Cardiac septum (tissue), 1 donor: Measurements from ENCODE around the gene ZNF627. TPM values are rescaled to one million over a fixed set of nuclear protein-coding genes. Genes with fewer than 3 reads are reported as not detected.
"Not testable (repeated sequence)": the region's sequence is repeated elsewhere in the genome, so short reads cannot be mapped to it uniquely, and the experiment has no call there.

Source experiments
- DNase-seq: peaks from one replicate; pipeline ENCODE4 v3.0.0-alpha.2; 2020; ENCODE audit warnings: low spot score
- intact Hi-C: fragments of 100-400 bp; cut with DNase I; formaldehyde crosslinking; loops from one replicate; pipeline ENCODE4 v1.14.0; 2022
- total RNA-seq: library from RNA; stranded (reverse); fragmentation: NEBNext Ultra II Directional; extraction: Animal tissue kit (Norgen Biotek cat#: 25700); gene quantifications from one replicate; pipeline ENCODE4 v1.2.1, GENCODE V29; 2021
- donor health status: DM: no; HTN: no; CAD: no.

ZNF627 gene
- total RNA-seq, 1 donor from 2014 or later, result 6.4 TPM

DNA sequence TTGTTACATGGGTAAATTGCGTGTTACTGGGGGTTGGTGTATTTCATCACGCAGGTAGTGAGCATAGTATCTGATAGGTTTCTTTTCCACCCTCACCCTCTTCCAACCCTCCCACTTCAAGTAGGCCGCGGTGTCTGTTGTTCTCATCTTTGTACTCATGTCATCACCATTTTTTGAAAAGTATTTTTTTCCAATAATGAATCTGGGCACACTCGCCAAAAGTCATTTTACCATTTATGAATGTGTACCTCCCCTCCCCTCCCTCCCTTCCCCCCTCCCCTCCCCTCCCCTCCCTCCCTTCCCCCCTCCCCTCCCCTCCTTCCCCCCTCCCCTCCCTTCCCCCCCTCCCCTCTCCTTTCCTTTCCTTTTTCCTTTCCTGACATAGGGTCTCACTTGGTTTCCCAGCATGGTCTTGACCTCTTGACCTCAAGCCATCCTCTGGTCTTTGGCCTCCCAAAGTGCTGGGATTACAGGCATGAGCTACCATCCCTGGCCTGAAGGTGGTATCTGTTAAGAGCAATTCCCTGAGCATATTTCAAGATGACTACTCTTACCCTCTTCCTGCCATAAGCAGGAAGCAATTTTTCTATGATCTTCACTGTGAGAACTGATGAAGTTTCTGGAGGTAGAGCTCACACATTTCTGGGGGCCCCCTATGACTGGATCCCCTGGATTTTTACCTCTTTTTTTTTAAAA lies 15.7 kb downstream of the ZNF627 start:
- no peak for DNase-seq
- intact Hi-C loops, result no loop called here

GRCh38 chr19:11617180-11618062 lies 20.1 kb downstream of the ZNF627 start:
- intact Hi-C loops, result no loop called here
- DNase-seq, result no peak

- intact Hi-C loops, result no loop called here
- no peak for DNase-seq
These were observed 23.3 kb downstream of the ZNF627 start for GRCh38 chr19:11620553-11620952.

DNA sequence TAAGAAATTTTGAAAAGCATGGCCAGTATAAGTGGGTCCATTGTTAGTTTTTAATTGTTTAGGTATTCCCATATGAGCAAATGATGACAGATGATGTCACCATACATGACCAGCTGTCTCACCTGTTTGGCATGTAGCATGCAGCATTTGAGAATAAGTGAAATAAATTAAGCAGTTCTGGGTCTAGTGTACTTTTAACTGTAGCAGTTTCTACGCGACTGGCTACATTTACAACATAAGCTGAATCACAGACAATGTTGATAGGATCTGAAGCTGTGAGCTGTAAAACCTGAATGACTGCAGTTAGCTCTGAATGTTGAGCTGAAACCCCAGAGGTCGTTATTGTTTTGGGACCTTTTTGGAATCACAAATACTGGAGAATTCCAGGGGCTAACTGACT lies 25.1 kb downstream of the ZNF627 start:
- DNase-seq, intact Hi-C loops: not testable (repeated sequence)

GRCh38 chr19:11624069-11624463 lies 26.8 kb downstream of the ZNF627 start:
- no peak for DNase-seq
- intact Hi-C loops, result no loop called here

GRCh38 chr19:11626252-11626651 lies 29.0 kb downstream of the ZNF627 start:
- DNase-seq, result no peak
- intact Hi-C loops, result no loop called here

GRCh38 chr19:11633223-11633622 lies 35.9 kb downstream of the ZNF627 start:
- DNase-seq, result no peak
- intact Hi-C loops, result no loop called here

DNA sequence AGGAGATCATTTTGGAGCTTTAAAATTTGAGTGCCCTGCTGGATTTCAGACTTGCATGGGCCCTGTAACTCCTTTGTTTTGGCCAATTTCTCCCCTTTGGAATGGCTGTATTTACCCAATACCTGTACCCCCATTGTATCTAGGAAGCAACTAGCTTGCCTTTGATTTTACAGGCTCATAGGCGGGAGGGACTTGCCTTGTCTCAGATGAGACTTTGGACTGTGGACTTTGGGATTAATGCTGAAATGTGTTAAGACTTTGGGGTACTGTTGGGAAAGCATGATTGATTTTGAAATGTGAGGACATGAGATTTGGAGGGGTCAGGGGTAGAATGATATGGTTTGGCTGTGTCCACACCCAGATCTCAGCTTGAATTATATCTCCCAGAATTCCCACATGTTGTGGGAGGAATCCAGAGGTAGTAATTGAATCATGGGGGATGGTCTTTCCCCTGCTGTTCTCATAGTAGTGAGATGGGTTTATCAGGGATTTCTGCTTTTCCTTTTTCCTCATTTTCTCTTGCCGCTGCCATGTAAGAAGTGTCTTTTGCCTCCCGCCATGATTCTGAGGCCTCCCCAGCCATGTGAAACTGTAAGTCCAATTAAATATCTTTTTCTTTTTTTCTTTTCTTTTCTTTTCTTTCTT lies 36.9 kb downstream of the ZNF627 start:
- intact Hi-C loops, DNase-seq: not testable (repeated sequence)

DNA sequence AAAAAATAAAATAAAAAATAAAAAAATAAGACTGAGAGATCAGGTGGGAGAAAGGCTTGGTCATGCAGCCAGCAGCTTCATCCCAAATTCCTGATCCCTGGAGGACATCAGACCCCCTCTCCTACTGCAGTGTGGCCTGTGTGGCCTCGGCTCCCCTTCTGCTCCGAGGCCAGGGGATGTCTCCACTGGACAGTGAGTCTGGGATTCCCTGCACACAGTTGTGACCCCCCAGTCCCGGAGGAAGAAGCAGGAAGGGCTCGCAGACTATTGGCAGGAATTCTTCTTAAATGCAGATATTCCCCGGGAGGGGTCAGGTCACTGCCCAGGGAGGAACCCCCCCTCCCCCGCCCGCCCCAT lies 41.9 kb downstream of the ZNF627 start:
- intact Hi-C loops, result no loop called here
- no peak for DNase-seq

DNA sequence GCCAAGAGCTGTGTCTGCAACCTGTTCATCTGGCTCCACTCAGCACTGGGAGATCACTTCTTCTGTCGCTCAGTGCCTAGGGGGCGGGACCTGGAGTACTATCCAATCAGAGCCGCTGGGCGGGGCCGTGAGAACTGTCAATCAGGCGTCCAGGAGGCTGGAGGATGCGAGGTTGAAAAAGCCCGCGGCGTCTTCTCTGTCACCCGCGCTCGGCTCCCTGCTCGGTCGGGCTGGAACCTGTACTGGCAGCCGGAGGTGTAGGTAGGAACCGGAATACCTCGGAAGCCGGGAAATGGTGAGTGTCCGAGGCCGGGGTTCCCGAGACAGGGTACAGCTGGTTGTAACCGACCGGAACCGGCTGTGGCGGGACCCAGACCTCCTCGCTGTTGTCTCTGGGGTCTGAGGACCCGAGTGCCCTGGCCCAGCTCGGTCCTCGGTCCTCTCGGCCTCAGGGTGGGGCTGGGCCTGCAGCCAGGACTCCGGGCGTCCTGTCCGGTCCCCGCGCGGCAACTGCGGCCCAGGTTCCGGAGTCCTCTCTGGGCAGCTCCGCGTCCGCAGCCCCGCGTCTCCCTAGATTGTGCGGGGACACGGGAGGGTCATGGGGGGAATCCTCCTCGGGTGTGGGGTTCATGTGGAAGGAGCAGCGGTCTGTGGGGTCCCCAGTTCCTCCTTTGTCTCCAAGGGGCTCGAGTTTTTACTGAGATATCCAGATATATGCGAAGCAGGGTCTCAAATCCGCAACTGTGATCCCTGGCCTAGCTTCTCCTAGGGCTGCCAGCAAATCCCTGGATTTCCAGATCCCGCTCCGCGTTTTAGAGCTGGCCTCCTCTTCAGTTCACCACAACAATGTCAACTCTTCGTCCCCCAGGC lies 42.6 kb downstream of the ZNF627 start:
- intact Hi-C loops, result no loop called here
- peak; percentile 97 for DNase-seq

DNA sequence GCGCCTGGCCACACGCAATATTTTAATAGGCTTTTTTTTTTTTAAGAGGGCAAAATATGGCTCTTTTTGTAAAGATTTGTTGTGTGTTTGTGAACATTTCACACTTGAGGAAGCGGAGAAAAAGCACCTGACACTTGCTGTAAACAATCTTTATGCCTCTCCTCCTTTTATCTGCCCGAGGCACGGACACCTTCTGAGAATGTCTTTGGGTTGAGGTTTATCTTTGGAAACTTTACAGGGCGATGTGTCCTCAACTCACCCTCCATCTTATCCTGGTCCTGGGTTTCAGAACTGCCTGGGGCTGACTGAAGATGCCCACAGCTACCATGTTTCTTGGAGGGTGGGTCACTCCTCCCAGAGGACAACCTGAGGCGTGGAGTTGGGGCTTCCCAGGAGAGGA lies 44.0 kb downstream of the ZNF627 start:
- DNase-seq, result no peak
- intact Hi-C loops, result no loop called here

DNA sequence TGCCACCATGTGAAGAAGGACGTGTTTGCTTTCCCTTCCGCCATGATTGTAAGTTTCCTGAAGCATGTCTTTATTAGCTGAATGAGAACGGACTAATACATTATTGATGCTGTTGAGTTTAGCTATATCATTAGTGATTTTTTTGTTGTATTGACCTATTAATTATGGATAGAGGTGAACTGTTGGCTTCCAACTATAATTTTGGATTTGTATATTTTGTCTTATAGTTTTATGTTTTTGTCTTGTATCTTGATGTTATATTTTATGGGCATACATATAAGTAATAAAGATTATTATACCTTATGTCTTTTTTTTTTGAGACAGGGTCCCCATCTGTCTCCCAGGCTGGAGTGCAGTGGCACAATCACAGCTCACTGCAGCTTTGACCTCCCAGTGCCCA lies 45.6 kb downstream of the ZNF627 start:
- intact Hi-C loops, result no loop called here
- DNase-seq, result no peak

GRCh38 chr19:11649941-11650340 lies 52.7 kb downstream of the ZNF627 start:
- no peak for DNase-seq
- intact Hi-C loops, result no loop called here

GRCh38 chr19:11651062-11651461 lies 53.8 kb downstream of the ZNF627 start:
- intact Hi-C loops, result no loop called here
- DNase-seq, result no peak

DNA sequence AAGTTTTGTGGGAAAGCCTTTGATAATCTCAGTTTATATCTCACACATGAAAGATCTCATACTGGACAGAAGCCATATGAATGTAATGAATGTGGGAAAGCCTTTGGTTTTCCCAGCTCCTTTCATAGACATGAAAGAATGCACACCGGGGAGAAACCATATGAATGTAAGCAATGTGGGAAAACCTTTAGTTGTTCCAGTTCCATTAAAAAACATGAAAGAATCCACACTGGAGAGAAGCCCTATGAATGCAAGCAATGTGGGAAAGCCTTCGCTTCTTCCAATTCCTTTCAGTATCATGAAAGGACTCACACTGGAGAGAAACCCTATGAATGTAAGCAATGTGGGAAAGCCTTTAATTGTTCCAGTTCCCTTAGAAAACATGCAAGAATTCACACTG lies 54.8 kb downstream of the ZNF627 start:
- DNase-seq, result no peak
- intact Hi-C loops, result no loop called here

DNA sequence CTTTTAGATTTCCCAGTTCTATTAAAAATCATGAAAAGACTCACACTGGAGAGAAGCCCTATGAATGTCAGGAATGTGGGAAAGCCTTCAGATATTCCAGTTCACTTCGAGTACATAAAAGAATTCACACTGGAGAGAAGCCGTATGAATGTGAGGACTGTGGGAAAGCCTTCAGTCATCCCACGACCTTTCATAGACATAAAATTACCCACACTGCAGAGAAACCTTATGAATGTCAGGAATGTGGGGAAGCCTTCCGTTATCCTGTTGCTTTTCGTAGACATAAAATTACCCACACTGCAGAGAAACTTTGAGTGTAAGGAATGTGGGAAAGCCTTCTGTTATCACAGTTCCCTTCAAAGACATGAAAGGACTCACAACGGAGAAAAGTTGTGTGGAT lies 55.2 kb downstream of the ZNF627 start:
- DNase-seq, result no peak
- intact Hi-C loops, result no loop called here

DNA sequence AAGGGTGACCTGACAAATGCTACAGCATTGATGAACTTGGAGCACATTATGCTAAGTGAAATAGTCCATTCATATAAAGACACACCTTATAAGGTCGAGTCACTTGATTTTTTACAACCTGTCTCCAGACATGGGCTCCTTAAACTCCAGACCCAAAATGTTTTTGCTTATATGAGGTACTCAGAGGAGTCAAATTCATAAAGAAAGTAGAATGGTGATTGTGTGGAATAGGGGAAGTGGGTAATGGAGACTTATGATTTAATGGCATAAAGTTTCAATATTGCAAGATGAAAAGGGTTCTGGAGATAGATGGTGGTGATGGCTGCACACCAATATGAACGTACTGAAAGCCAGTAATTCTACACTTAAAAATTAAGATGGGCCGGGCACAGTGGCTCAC lies 59.3 kb downstream of the ZNF627 start:
- no peak for DNase-seq
- intact Hi-C loops, result no loop called here

DNA sequence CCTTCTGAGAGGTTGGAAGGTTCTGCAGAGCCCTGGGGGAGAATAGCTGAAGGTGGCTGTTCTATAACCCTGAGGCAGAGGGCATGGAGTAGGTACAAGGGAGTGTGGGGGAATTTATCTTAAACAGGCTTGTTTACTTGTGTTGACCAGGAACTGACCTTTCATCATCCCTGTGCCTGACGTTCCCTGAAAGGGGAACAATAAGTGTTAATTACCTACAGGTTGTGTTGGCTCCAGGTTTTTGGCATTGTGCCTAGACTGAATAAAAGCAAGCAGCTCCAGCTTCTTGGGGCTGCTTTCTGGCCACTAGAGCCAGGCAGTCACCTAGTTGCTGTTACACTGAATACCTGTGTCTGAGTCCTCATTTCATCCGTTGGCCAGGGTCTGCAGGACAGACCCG lies 60.0 kb downstream of the ZNF627 start:
- intact Hi-C loops, result no loop called here
- DNase-seq, result no peak

DNA sequence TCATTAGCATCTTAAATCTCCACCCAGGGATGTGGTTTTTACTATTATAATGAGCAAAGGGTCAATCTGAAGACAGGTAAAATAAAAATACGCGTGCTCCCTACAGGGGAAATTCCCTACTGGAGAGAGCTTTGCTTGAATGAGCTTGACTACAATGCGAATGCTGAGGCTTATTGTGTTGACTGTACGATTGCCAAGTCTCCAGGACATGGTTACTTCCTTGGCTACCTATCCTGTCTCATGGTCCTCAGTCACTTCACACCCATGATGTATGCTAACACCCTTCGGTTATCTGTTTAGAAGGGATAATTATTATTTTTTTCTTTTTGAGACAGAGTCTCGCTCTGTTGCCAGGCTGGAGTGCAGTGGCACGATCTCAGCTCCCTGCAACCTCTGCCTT lies 61.7 kb downstream of the ZNF627 start:
- no peak for DNase-seq
- intact Hi-C loops, result no loop called here

DNA sequence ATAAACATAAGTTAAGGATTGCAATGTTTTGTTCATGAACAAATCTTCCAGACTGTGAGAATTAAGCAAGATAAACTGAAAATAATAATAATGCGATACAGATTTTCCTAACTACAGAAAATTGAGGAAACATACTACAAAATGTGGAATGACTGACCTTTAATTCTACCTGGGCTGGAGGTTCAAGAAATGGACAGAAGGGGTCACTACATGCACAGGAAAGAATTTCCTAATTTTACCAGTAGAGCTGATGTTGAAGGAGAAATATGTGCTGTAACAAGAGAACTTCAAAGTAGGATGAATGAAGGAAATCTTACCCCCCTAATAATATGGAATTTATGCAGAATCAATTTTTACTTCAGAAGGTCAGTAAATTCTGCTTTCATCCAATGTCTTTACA lies 62.3 kb downstream of the ZNF627 start:
- no peak for DNase-seq
- intact Hi-C loops, result no loop called here
